Chondrocyte (in vitro differentiated cells): ENCODE results near the gene TECPR2. TPM values are rescaled to one million over a fixed set of nuclear protein-coding genes. Genes with fewer than 3 reads are reported as not detected.

ENCODE experiments used
- DNase-seq: peaks from one replicate; pipeline ENCODE4 v3.0.0; 2021; ENCODE audit warnings: mixed read lengths, low spot score
- H3K27ac Mint-ChIP-seq: one replicate; pipeline ENCODE4 v1.8.0; 2021; ENCODE audit warnings: mild to moderate bottlenecking, moderate library complexity, mixed read lengths; ENCODE audit not compliant: unreplicated experiment
- H3K27me3 Mint-ChIP-seq: 2 replicates; pipeline ENCODE4 v1.8.0; 2021; ENCODE audit warnings: low read depth, mixed read lengths
- H3K36me3 Mint-ChIP-seq: 2 replicates; pipeline ENCODE4 v1.8.0; 2021; ENCODE audit warnings: low read depth, mixed read lengths
- H3K4me1 Mint-ChIP-seq: 2 replicates; pipeline ENCODE4 v1.8.0; 2021; ENCODE audit warnings: low read depth, mild to moderate bottlenecking, mixed read lengths
- H3K4me3 Mint-ChIP-seq: one replicate; pipeline ENCODE4 v1.8.0; 2021; ENCODE audit warnings: mild to moderate bottlenecking, moderate library complexity, mixed read lengths; ENCODE audit not compliant: unreplicated experiment
- H3K9me3 Mint-ChIP-seq: 2 replicates; pipeline ENCODE4 v1.8.0; 2021; ENCODE audit warnings: low read depth, mixed read lengths
- CTCF ChIP-seq: fragments of 200-600 bp; sonication (generic); IDR thresholded peaks from 2 replicates; pipeline ENCODE4 v1.5.0; 2021; ENCODE audit warnings: antibody characterized with exemption, mild to moderate bottlenecking, moderate library complexity
- total RNA-seq: library from RNA; stranded (reverse); gene quantifications from 3 replicates; pipeline ENCODE4 v1.2.1, GENCODE V29; 2021

Gene TECPR2
- total RNA-seq, 1 donor from 2014 or later = 32.2 TPM

GRCh38 chr14:102464006-102464405 is 101.3 kb downstream of the TECPR2 start:
- Mint-ChIP-seq H3K27ac (no peak overlapping the region), H3K4me3 (no peak overlapping the region), H3K4me1 (peaks cover 13% of the 10 kb centered on the region), H3K36me3 (peaks cover 33% of the 10 kb centered on the region), H3K9me3 (no peaks in the 10 kb centered on the region), H3K27me3 (no peaks in the 10 kb centered on the region)
- DNase-seq = peak; percentile 38
- no peak for TF ChIP-seq CTCF

- no peaks in the 10 kb centered on the region for H3K9me3 Mint-ChIP-seq
- peaks cover 29% of the 10 kb centered on the region for H3K36me3 Mint-ChIP-seq
- TF ChIP-seq CTCF = no peak
- H3K4me3 Mint-ChIP-seq = no peak overlapping the region
- DNase-seq = peak; percentile 52
- no peak overlapping the region for H3K27ac Mint-ChIP-seq
- peaks cover 13% of the 10 kb centered on the region for H3K4me1 Mint-ChIP-seq
- no peaks in the 10 kb centered on the region for H3K27me3 Mint-ChIP-seq
Measured at GRCh38 chr14:102464846-102465341, 102.2 kb downstream of the TECPR2 start.

- no peak for TF ChIP-seq CTCF
- Mint-ChIP-seq H3K27ac (no peak overlapping the region), H3K27me3 (no peaks in the 10 kb centered on the region), H3K4me1 (no peaks in the 10 kb centered on the region), H3K4me3 (no peak overlapping the region), H3K9me3 (no peaks in the 10 kb centered on the region), H3K36me3 (peaks cover 23% of the 10 kb centered on the region)
- DNase-seq = no peak
Measured at GRCh38 chr14:102469261-102469660, 106.5 kb downstream of the TECPR2 start.

GRCh38 chr14:102471921-102472790 is 109.4 kb downstream of the TECPR2 start:
- DNase-seq = peak; percentile 37
- Mint-ChIP-seq H3K9me3 (no peaks in the 10 kb centered on the region), H3K27ac (no peak overlapping the region), H3K36me3 (peaks cover 16% of the 10 kb centered on the region), H3K4me1 (no peaks in the 10 kb centered on the region), H3K27me3 (no peaks in the 10 kb centered on the region), H3K4me3 (no peak overlapping the region)
- no peak for TF ChIP-seq CTCF

- H3K9me3 Mint-ChIP-seq = no peaks in the 10 kb centered on the region
- DNase-seq = peak; percentile 60
- no peak overlapping the region for H3K27ac Mint-ChIP-seq
- TF ChIP-seq CTCF = no peak
- no peak overlapping the region for H3K4me3 Mint-ChIP-seq
- H3K36me3 Mint-ChIP-seq = peaks cover 13% of the 10 kb centered on the region
- no peaks in the 10 kb centered on the region for H3K4me1 Mint-ChIP-seq
- H3K27me3 Mint-ChIP-seq = no peaks in the 10 kb centered on the region
Measured at GRCh38 chr14:102472791-102473150, 110.0 kb downstream of the TECPR2 start.
